GM18505 (cell line): ENCODE results near the gene PRKN.

Experiments
- ATAC-seq: cut with Tn5 transposase; IDR thresholded peaks from one replicate; pipeline ENCODE4 v1.9.1; 2021; ENCODE audit not compliant: unreplicated experiment
- POLR2A ChIP-seq: IDR thresholded peaks from 4 replicates; pipeline ENCODE4 v1.6.1; 2011; ENCODE audit warnings: borderline replicate concordance; ENCODE audit not compliant: insufficient read depth, insufficient read length; ENCODE audit errors: extremely low read depth

Gene PRKN

GRCh38 chr6:162026843-162027242 is 700.7 kb downstream of the PRKN start:
- ATAC-seq: no peak
- TF ChIP-seq POLR2A: no peak

DNA sequence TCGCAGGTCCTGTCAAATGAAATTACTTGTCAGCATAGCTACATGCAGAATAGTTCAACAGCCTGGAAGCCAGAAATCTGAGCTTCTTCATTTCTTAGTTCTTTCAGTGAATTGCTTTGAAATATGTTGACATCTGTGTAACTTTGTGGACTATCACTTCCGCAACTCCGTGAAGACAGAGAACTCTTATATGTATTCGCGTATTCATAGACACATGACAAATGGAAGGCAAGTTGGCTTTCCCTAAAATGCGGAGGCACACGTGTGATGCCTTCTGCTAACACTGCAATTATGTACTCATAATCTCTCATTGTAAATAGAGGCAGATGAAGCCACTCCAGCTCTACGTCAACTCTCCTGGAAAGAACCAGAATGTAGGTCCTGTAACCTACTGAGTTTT is 701.5 kb downstream of the PRKN start:
- no peak for ATAC-seq
- TF ChIP-seq POLR2A: no peak

GRCh38 chr6:162019349-162019748 is 708.2 kb downstream of the PRKN start:
- TF ChIP-seq POLR2A: no peak
- no peak for ATAC-seq

- no peak for TF ChIP-seq POLR2A
- ATAC-seq: no peak
These were observed 710.0 kb downstream of the PRKN start for GRCh38 chr6:162017536-162017935.

DNA sequence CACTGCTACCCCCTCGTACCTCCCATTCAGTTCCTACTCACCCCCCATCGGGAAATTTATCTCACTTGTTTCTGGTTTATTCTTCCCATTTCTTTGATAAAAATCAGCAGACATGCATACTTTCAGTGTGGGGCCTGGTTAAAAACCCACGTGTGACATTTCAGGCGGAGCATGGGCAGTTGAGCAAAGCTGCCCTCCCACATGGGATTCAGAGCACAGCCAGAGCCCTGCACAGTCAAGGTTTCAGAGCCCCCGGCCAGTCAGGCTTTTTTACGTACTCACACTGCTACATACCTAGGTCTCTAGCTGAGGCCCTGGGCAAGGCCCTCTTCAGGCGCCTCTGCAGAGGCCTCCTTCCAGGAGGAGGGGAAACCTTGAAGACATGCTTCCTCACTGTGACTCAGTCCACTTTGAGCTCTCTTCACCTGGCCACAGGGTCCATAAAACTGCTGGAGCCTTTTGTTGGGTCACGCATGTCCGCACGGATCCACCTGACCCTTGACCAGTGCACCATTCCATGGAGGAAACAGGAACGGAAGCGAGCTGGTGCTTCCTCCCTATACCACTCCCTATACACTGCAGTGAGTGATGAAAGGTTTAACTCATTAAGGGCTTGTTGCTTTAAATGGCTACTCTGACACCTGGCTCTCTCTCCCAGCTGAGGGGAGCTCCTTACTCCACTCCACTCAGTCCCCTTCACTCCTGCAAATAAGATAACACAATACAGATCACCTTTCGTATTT is 713.3 kb downstream of the PRKN start:
- ATAC-seq: no peak
- no peak for TF ChIP-seq POLR2A

DNA sequence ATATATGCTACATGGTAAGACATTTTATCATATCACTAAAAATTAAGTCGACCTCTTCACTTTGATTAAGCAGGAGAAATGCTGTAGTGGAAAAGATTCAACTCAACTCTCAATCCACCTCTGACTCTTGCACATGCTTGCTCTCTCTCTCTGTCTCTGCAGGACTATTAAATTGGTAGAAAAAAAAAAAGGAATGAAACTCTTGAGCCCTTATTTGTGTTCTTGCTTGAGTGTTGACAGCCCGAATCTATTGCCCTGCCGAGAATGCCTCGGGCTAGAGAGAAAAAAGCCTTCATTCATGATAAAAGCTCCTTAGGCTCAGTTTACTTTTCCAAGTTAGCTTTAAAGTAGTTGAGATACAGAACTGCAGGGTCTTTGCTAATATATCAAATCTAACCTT is 722.2 kb downstream of the PRKN start:
- ATAC-seq: no peak
- no peak for TF ChIP-seq POLR2A

DNA sequence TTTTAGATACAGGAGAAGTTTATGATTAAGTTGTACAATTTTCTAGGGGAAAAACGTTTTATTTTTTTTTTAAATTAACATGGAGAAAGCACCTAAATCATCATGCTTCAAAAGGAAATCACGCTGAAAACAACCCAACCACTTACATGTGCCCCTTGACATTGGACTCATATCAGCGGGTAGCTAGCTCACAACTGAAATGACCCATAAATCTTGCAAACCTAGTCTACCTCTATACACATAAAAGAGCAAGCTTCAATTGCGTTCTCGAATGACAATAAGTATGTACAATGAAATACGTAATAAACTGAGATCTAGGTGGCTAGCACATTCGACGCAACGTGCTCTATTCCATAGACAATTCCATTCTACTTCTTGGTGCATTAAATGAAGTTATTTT is 730.8 kb downstream of the PRKN start:
- ATAC-seq: no peak
- TF ChIP-seq POLR2A: no peak

DNA sequence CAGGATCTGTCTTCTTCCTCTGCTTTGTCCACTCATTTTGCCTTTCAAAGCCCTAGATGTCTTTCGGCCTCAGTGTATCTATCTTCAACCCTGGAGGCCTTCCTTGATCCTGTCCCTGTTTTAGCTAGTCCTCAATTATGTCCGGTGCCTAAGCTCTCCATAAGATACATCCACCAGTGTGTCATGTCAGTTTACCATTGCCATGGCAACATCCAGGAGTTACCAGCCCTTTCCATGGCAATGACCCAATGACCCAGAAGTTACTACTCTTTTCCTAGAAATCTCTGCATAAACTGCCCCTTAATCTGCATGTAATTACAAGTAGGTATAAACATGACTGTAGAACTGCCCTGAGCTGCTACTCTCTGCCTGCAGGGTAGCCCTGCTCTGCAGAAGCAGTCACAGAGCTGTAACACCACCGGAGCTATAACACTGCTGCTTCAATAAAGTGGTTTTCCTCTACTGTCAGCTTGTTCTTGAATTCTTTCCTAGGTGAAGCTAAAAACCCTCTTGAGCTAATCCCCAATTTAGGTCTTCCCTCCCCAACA is 741.6 kb downstream of the PRKN start:
- ATAC-seq: no peak
- TF ChIP-seq POLR2A: no peak

DNA sequence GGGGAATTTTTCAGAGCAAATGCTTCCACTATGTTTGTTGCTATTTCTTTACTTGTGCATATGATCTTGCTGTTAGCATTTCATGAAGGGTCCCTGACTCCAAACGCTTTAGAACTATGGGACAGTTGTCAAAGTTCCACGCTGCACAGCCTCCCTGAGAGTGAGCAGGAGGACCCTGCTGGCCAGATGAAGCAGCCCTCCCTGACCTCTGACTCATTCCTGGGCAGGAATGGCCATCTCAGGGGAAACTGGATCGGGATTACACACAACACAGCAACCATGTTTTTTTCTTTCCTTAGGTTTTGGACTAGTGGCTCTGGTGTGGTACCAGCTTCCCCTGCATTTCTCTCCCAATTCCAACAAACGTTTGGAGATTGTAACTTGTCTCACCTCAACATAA is 742.9 kb downstream of the PRKN start:
- TF ChIP-seq POLR2A: no peak
- ATAC-seq: no peak

- no peak for ATAC-seq
- TF ChIP-seq POLR2A: no peak
These were observed 751.0 kb downstream of the PRKN start for GRCh38 chr6:161976553-161976952.

DNA sequence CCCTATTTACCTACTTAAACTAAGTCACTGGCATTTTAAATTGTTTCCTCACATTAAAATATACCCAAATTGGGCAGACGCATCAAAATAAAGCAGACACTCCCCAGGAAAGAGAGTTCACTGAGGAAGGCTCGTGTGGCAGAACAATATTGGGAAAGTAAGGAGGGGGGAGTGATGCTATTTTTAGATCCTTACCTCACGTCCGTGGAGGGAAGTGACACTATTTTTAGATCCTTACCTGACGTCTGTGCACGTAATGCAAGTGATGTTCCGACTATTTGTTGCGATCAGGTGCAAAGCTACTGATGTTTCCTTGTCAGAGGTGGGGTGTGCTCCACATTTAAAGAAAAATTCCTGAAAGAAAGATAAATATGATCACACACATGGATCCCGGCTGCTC is 754.5 kb downstream of the PRKN start:
- no peak for ATAC-seq
- no peak for TF ChIP-seq POLR2A

- no peak for ATAC-seq
- TF ChIP-seq POLR2A: no peak
These were observed 756.5 kb downstream of the PRKN start for GRCh38 chr6:161971043-161971442.

- no peak for ATAC-seq
These were observed 763.8 kb downstream of the PRKN start for GRCh38 chr6:161963634-161964234.

GRCh38 chr6:161963181-161963580 is 764.4 kb downstream of the PRKN start:
- no peak for ATAC-seq
- TF ChIP-seq POLR2A: no peak

More at GRCh38 chr6:161963634-161964234, 763.8 kb downstream of the PRKN start:
- no peak for TF ChIP-seq POLR2A
